ENCODE data around the gene ATAT1.

Gene ATAT1

DNA sequence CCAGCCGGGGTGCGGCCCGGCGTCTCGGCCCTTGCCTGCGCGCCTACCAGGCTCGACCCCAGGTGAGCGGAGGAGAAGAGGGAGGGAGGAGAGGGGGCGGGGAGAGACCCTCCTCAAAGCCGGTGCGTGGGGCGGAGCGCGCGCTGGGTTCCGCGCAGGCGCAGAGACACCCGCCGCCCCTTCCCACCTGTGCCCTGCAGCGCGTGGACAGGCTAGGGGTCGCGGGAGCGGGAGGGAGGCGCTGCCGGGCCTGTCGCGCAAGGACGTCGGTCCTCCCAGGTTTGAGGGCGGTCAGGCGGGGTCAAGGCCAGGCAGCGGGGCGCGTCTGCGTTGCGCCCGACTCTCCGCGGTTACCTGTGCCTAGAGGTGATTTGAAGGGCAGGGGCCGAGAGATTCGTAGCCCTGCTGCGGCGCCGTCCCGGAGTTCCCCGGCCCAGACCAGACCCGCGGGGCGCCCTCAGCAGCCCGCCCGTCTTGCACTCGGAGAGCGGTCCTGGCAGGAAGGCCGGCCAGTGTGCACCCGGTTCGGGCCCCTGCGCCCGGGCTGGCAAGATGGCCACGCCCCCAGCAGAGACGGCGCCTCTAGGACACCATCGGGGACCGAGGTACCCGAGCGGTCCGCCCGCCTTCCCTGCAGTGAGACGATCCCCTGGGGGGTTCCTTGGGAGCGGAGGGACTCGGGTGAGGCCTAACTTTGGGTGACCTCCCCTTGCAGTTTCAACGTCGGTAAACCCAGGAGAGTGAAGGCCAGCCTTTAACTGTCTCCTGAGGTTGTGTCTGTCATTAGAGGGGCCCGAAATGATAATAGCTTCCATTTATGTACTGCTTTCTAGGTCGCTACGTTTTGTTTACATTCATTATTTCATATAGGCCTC is 20.8 kb downstream of the ATAT1 start:
- Mint-ChIP-seq H3K36me3 (ENCODE audit: low read depth) (peaks cover 45% of the 10 kb centered on the region), H3K4me1 (peaks cover 28% of the 10 kb centered on the region), H3K27me3 (ENCODE audit: low read depth, poor library complexity) (no peaks in the 10 kb centered on the region), H3K27ac (peak overlapping the region; percentile 69), H3K9me3 (no peaks in the 10 kb centered on the region), H3K4me3 (peak overlapping the region; percentile 89)
- TF ChIP-seq, protein P1, sequence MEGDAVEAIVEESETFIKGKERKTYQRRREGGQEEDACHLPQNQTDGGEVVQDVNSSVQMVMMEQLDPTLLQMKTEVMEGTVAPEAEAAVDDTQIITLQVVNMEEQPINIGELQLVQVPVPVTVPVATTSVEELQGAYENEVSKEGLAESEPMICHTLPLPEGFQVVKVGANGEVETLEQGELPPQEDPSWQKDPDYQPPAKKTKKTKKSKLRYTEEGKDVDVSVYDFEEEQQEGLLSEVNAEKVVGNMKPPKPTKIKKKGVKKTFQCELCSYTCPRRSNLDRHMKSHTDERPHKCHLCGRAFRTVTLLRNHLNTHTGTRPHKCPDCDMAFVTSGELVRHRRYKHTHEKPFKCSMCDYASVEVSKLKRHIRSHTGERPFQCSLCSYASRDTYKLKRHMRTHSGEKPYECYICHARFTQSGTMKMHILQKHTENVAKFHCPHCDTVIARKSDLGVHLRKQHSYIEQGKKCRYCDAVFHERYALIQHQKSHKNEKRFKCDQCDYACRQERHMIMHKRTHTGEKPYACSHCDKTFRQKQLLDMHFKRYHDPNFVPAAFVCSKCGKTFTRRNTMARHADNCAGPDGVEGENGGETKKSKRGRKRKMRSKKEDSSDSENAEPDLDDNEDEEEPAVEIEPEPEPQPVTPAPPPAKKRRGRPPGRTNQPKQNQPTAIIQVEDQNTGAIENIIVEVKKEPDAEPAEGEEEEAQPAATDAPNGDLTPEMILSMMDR (IDR thresholded peaks at IDR 0.05): no peak
- DNase-seq: peak; percentile 81

DNA sequence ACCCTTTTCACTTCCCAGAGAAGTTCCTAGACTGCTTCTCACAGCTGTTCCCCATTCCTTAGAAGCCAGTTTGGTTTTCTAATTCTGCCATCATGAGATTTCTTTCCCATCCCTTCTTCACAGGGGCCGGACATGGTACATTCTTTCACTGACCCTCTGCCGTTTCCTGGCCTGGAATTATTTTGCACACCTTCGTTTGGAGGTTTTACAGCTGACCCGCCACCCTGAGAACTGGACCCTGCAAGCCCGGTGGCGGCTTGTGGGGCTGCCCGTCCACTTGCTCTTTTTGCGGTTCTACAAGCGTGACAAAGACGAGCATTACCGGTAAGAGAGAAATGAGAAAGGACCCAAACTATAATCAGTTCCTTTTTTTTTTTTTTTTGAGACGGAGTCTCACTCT is 24.5 kb downstream of the ATAT1 start:
- no peaks in the 10 kb centered on the region for H3K9me3 Mint-ChIP-seq
- H3K36me3 Mint-ChIP-seq (ENCODE audit: low read depth): peaks cover 42% of the 10 kb centered on the region
- no peaks in the 10 kb centered on the region for H3K27me3 Mint-ChIP-seq (ENCODE audit: low read depth, poor library complexity)
- TF ChIP-seq, protein P1 (IDR thresholded peaks at IDR 0.05): no peak
- H3K4me1 Mint-ChIP-seq: peaks cover 19% of the 10 kb centered on the region
- H3K4me3 Mint-ChIP-seq: no peak overlapping the region
- DNase-seq: no peak
- H3K27ac Mint-ChIP-seq: no peak overlapping the region

DNA sequence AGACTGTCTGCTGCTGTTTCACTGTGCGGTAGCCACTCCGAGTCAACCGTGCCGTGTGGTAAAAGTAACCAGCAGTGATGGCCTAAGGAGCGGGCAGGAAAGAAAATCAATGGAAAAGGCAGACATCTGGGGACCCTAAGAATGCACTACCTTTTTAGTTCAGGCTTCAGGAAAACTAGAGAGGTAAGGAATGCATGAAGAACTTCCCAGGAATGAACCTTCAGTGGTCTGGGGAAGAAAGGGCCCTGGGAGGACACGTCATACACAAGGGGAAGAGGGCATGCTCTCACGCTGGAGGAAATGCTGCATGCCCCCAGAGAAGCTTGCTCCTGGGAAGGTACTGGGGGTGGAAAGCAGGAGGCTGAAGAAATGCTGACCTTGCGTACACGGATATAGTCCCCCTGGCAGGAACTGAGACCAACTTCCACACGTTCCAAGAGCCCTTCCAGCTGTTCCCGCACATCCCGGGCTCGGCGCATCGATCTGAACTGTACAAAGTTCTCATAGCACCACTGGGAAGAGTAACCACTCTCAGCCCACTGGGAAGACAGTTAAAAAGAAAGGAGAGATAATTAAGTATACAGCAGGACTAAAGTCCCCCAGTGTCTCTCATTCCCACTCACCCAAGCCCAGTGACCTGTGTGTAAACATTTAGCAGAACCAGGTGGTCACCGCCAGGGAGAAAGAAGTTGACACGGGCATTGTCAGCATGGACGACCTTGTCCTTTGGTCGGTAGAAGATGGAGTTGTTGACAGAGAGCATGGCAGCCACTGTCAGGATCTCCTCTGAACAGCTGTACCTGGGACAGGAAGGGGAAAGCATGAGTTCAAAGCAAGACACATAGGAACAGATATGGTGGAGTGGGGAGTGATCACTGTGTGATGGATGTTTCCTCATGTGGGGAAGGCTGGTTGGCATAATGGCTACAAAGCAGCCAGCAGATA is 28.4 kb downstream of the ATAT1 start:
- Mint-ChIP-seq H3K4me3 (no peak overlapping the region), H3K4me1 (peaks cover 12% of the 10 kb centered on the region), H3K36me3 (ENCODE audit: low read depth) (peaks cover 69% of the 10 kb centered on the region), H3K9me3 (no peaks in the 10 kb centered on the region), H3K27me3 (ENCODE audit: low read depth, poor library complexity) (no peaks in the 10 kb centered on the region), H3K27ac (peak overlapping the region; percentile 79)
- TF ChIP-seq, protein P1 (IDR thresholded peaks at IDR 0.05): no peak
- DNase-seq: no peak

DNA sequence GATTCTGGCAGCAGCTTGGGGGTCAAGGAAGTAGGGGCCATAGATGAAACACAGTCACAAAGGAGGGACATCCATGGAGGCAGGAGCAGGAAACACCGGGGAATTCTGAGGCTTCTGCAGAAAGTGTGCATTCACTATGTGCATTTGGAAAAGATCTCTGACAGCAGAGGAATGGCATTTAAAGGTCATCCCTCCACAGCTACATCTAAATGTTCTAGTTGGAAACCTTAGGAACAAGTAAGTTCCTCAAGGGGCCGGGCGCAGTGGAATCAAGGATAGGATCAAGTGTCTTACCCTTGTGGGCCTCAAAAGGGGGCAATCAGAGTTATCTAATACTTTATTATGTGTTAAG is 29.0 kb downstream of the ATAT1 start:
- H3K4me1 Mint-ChIP-seq: peaks cover 12% of the 10 kb centered on the region
- H3K4me3 Mint-ChIP-seq: no peak overlapping the region
- TF ChIP-seq, protein P1 (IDR thresholded peaks at IDR 0.05): no peak
- no peaks in the 10 kb centered on the region for H3K27me3 Mint-ChIP-seq (ENCODE audit: low read depth, poor library complexity)
- H3K27ac Mint-ChIP-seq: no peak overlapping the region
- H3K36me3 Mint-ChIP-seq (ENCODE audit: low read depth): peaks cover 72% of the 10 kb centered on the region
- H3K9me3 Mint-ChIP-seq: no peaks in the 10 kb centered on the region
- DNase-seq: no peak

DNA sequence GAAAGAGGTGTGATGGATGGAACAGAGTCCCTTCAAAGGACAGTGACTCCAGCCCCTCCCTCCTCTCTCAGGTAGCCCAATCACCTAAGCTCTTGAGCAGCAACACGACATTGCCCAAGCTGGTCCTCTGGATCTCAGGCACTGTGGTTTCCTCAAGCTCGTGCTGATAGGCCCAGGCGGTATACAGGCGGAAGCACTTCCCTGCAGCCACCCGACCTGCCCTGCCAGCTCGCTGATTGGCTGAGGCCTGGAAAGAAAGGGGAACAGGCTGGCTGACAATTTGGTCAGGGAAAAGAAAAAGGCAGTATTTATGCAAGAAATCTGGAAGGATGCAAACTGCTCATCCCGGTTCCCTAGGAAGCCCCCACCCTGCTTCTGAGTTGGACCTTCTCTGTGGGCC is 29.8 kb downstream of the ATAT1 start:
- H3K27ac Mint-ChIP-seq: no peak overlapping the region
- no peaks in the 10 kb centered on the region for H3K27me3 Mint-ChIP-seq (ENCODE audit: low read depth, poor library complexity)
- TF ChIP-seq, protein P1 (IDR thresholded peaks at IDR 0.05): no peak

More for the DNA sequence above, 29.8 kb downstream of the ATAT1 start:
- no peak for DNase-seq
- Mint-ChIP-seq H3K4me1 (peaks cover 12% of the 10 kb centered on the region), H3K9me3 (no peaks in the 10 kb centered on the region), H3K36me3 (ENCODE audit: low read depth) (peaks cover 69% of the 10 kb centered on the region), H3K4me3 (no peak overlapping the region)

All from nephron progenitor cell (in vitro differentiated cells).